NCI-H2081 treated with DMSO at 0.1 percent for 48 hours (cell line): Measurements from ENCODE around the gene RNF186.
A peak's percentile ranks its signal among the peaks of the same experiment; 100 is the strongest.
"Not testable (repeated sequence)": the region's sequence is repeated elsewhere in the genome, so short reads cannot be mapped to it uniquely, and the experiment has no call there.

Experiments used
- DNase-seq: peaks from one replicate; lab custom pipeline; 2025; lab: John Stamatoyannopoulos, UW

Gene RNF186

GRCh38 chr1:19824541-19824940 lies 9.5 kb upstream of the RNF186 start:
- DNase-seq: no peak

- DNase-seq: no peak
Observed at GRCh38 chr1:19824036-19824435, 9.0 kb upstream of the RNF186 start.

- DNase-seq: no peak
Observed at GRCh38 chr1:19819701-19820100, 4.6 kb upstream of the RNF186 start.

GRCh38 chr1:19818324-19818723 lies 3.2 kb upstream of the RNF186 start:
- no peak for DNase-seq

- DNase-seq: no peak
Observed at GRCh38 chr1:19817160-19817559, 2.1 kb upstream of the RNF186 start.

GRCh38 chr1:19816737-19817086 lies 1.6 kb upstream of the RNF186 start:
- DNase-seq: not testable (repeated sequence)

GRCh38 chr1:19815801-19816736 lies 986 bp upstream of the RNF186 start:
- peak; percentile 34 for DNase-seq

GRCh38 chr1:19814244-19814661 lies 830 bp downstream of the RNF186 start:
- no peak for DNase-seq

- DNase-seq: no peak
Observed at GRCh38 chr1:19813643-19813960, 1.5 kb downstream of the RNF186 start.

- DNase-seq: no peak
Observed at GRCh38 chr1:19812875-19813642, 2.0 kb downstream of the RNF186 start.

GRCh38 chr1:19811206-19811851 lies 3.8 kb downstream of the RNF186 start:
- no peak for DNase-seq

GRCh38 chr1:19809044-19809750 lies 5.9 kb downstream of the RNF186 start:
- DNase-seq: no peak

GRCh38 chr1:19808351-19808750 lies 6.7 kb downstream of the RNF186 start:
- no peak for DNase-seq

GRCh38 chr1:19804831-19805251 lies 10.2 kb downstream of the RNF186 start:
- no peak for DNase-seq

GRCh38 chr1:19802269-19802668 lies 12.8 kb downstream of the RNF186 start:
- no peak for DNase-seq

- DNase-seq: no peak
Observed at GRCh38 chr1:19800076-19800804, 14.8 kb downstream of the RNF186 start.

- DNase-seq: no peak
Observed at GRCh38 chr1:19799230-19800075, 15.6 kb downstream of the RNF186 start, which contains the start of gene TMCO4. TSS of gene TMCO4 (minus strand) at chr1:19799916. CDS start at chr1:19780758, 19,158 bp downstream.

GRCh38 chr1:19798486-19799229 lies 16.4 kb downstream of the RNF186 start:
- no peak for DNase-seq

- no peak for DNase-seq
Observed at GRCh38 chr1:19797827-19798226, 17.3 kb downstream of the RNF186 start.

- no peak for DNase-seq
Observed at GRCh38 chr1:19794583-19794982, 20.5 kb downstream of the RNF186 start.
